GM19193 (cell line): ENCODE measurements around the gene PLXNC1.

Experiments
- POLR2A ChIP-seq: IDR thresholded peaks from 4 replicates; pipeline ENCODE4 v1.6.1; 2011; ENCODE audit not compliant: insufficient read depth, insufficient read length; ENCODE audit errors: extremely low read depth

Gene PLXNC1

GRCh38 chr12:94163850-94164249 is 15.5 kb downstream of the PLXNC1 start:
- TF ChIP-seq POLR2A = no peak

- no peak for TF ChIP-seq POLR2A
Observed at GRCh38 chr12:94165138-94165537, 16.8 kb downstream of the PLXNC1 start.

GRCh38 chr12:94165670-94166364 is 17.4 kb downstream of the PLXNC1 start:
- TF ChIP-seq POLR2A = no peak

GRCh38 chr12:94167071-94167755 is 18.8 kb downstream of the PLXNC1 start:
- no peak for TF ChIP-seq POLR2A

GRCh38 chr12:94167756-94168416 is 19.5 kb downstream of the PLXNC1 start:
- TF ChIP-seq POLR2A = no peak

GRCh38 chr12:94169495-94169894 is 21.1 kb downstream of the PLXNC1 start:
- no peak for TF ChIP-seq POLR2A

- no peak for TF ChIP-seq POLR2A
Observed at GRCh38 chr12:94169966-94170689, 21.8 kb downstream of the PLXNC1 start.

GRCh38 chr12:94170690-94171594 is 22.6 kb downstream of the PLXNC1 start:
- TF ChIP-seq POLR2A = no peak

- no peak for TF ChIP-seq POLR2A
Observed at GRCh38 chr12:94171595-94171930, 23.2 kb downstream of the PLXNC1 start.

GRCh38 chr12:94172031-94172430 is 23.7 kb downstream of the PLXNC1 start:
- TF ChIP-seq POLR2A = no peak

- no peak for TF ChIP-seq POLR2A
Observed at GRCh38 chr12:94172973-94173372, 24.6 kb downstream of the PLXNC1 start.

- TF ChIP-seq POLR2A = peak; percentile 24
Observed at GRCh38 chr12:94173660-94174265, 25.4 kb downstream of the PLXNC1 start.

- no peak for TF ChIP-seq POLR2A
Observed at GRCh38 chr12:94174576-94174975, 26.2 kb downstream of the PLXNC1 start.
